GM18868 (cell line): ENCODE results near the gene MTA2.
A peak's percentile ranks its signal among the peaks of the same experiment; 100 is the strongest.

Experiments
- ATAC-seq: cut with Tn5 transposase; IDR thresholded peaks from one replicate; pipeline ENCODE4 v1.9.1; 2021; ENCODE audit warnings: mild to moderate bottlenecking, moderate library complexity; ENCODE audit not compliant: unreplicated experiment

MTA2 gene

DNA sequence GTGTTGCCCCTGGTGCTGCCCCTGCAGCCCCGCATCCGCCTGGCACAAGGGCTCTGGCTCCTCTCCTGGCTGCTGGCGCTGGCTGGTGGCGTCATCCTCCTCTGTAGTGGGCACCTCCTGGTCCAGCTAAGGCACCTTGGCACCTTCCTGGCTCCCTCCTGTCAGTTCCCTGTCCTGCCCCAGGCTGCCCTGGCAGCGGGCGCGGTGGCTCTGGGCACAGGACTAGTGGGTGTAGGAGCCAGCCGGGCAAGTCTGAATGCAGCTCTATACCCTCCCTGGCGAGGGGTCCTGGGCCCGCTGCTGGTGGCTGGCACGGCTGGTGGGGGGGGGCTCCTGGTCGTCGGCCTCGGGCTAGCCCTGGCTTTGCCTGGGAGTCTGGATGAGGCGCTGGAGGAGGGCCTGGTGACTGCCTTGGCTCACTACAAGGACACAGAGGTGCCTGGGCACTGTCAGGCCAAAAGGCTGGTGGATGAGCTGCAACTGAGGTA, 11.7 kb upstream of the MTA2 start:
- no peak for ATAC-seq

- peak; percentile 76 for ATAC-seq
Measured at GRCh38 chr11:62612366-62613290, 11.0 kb upstream of the MTA2 start, which contains the start of the genes EML3 and ROM1. Gene EML3 (minus strand): TSS chr11:62612775. CDS start chr11:62612457, 318 bp downstream. Gene ROM1 (plus strand): TSS chr11:62613257. CDS start chr11:62613282, 25 bp downstream.

GRCh38 chr11:62611705-62612365, 10.2 kb upstream of the MTA2 start:
- peak; percentile 29 for ATAC-seq

DNA sequence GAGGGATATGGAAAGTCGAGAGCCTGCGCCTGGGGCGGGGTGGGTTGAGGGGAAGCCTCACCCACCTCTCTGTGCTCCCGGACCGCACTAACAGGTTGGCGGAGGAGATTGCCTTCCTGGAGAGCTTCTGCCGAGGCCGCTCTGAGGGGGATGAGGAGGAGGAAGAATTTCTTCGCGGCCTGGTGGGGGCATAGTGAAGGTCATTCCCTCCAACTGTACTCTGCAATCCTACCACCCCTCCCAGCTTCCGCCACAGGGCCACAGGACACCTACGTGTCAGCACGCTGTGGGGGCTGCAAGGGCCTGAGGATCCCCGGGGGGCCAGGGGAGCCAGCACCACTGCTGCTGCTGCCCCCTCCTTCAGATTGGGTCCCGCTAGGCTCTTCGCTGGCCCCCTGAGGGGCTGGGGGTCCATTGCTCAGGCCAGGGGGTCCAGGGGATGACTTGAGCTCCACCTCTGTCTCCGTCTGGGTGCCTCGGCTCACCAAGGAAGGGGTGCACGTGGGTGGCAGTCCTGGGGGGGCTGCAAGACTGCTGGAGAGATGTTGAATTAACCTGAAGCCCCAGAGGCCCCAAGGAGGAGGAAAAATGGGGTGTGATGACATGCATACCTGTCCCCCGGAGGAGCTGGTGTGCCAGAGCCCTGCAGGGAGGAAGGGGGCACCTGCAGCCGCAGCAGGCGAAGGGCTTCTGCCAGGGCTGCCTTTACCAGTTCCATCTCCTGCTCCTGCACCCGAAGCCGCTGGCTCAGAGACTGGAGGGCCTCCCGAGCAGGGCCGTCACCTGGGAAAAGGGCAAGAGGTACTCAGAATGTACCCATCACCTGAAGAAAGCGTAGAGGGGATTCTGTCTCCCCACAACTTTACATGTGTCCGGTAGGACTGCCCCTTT, 9.4 kb upstream of the MTA2 start:
- ATAC-seq = no peak

DNA sequence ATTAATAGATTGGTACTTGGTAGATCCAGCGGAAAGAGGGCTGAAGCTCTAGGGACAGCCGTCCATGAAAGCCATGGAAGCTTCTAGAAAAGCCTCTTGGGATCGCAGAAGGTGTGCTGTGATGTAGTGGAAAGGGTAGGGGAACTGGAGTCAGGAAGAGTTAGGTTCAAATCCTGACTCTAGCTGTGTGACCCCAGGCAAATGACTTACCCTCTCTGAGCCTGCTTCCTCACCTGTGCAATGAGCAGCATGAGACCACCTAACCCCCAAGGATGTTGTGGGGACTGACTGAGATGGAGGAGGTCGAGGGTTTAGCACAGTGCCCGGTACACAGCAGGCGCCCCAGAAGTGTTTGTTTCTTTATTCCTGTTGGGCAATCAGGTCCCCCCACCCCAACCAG, 8.7 kb upstream of the MTA2 start:
- ATAC-seq = no peak

DNA sequence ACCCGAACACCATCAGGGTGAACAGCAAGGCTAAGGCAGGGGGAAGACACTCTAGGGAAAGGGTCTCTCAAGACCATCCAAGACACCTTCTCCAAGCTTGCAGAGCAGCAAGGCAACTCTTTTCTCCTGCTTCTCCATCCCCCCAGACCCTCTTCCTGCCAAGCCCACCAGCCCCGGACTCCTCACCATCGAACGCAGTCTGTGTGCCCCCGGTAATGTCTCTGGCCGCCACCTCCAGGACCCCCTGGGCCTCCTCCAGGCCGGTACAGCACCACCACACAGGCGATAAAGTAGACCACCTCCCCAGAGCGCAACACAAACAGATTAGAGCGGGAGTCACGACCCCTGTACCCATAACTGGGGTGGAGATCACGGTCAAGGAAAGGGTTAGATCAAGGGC, 7.1 kb upstream of the MTA2 start:
- ATAC-seq = no peak

DNA sequence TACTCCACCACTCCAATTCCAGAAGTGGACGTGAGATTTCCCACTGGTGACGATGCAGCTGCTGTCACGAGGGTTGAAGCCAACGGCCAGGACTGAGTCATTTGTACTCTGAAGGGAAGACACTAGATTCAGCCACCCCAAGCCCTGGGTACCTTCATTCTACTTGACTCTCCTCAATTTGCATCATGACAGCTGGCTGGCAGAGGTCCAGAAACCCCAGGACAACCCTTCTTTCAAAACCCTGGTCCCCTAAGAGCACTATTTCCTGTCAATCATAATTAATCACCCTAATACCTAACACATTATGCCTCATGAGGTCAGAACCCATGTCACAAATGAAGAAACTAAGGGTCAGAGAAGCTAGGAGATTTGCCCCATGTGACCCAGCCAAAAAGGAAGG, 6.0 kb upstream of the MTA2 start:
- no peak for ATAC-seq

DNA sequence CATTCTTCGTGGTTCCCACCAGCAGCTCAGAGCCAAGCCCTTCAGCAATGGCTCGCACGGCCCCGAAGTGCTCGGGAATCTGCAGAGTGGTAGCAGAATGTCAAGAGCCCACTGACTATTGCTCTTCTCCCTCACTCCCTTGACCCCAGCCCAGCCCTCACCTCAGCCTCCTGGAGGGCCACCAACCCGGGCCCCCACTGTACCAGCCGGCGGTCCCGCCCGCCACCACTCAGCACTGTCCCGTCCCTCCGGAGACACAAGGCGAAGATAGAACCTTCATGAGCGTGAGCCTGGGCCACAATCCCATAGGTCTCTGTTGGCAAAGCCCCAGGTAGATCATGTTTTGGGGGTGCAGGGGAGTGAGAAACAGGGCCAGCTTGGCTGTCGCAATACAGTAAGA, 4.2 kb upstream of the MTA2 start:
- no peak for ATAC-seq

GRCh38 chr11:62605467-62605866, 3.8 kb upstream of the MTA2 start:
- ATAC-seq = no peak

GRCh38 chr11:62604460-62605120, 2.9 kb upstream of the MTA2 start:
- ATAC-seq = no peak

DNA sequence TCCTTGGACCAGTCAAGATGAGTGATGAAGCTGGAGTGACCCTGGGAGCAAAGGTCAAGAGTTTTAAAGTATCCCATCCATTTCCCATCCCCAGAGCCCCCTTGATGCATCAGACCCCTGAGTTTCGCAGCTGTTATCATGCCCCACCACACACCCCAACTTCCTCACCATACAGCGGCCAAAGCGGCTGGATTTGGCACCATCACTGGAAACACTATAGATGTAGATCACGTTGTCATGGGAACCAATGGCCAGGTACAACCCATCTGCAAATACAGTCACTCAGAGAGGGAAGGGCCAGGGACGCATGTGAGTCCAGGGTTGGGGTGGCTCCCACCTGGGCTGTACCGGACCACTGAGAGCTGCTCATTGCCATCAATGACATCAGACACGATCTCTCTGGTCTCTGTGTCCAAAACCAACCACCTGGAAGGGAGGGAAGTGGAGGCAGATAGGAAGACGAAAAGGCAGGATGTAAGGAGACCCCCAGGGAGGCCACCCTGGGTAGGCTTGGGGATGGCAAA, 2.2 kb upstream of the MTA2 start:
- ATAC-seq = no peak

DNA sequence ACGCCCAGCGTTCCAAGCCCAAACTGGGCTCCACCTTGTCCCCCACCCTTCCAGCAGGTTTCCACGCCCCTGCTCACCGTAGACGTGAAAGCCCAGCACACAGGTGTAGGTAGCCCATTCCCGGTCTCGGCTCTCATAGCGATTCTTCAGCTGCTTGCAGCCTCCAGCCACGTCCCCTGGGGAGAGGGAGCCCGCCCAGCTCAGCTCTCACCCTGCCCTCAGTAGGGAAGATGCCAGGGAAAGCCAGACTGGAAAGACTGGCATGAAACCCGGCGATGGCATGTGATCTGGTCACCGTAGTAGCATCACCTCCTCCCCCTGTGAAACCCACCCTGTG, 1.4 kb upstream of the MTA2 start:
- ATAC-seq = no peak

GRCh38 chr11:62602141-62603071, 741 bp upstream of the MTA2 start:
- ATAC-seq = no peak

DNA sequence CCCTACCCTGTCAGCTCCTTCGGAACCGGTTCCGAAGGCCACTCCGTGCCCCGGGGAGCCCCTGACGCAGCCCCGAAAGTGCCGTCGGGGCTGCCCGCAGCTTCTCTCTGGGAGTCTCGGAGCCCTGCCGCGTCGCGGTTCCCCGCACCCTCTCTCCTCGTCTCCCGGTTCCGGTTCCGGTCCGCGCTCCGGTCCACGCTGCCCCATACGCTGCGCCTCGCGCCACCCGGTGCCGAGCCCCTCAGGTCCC, 618 bp downstream of the MTA2 start:
- no peak for ATAC-seq

DNA sequence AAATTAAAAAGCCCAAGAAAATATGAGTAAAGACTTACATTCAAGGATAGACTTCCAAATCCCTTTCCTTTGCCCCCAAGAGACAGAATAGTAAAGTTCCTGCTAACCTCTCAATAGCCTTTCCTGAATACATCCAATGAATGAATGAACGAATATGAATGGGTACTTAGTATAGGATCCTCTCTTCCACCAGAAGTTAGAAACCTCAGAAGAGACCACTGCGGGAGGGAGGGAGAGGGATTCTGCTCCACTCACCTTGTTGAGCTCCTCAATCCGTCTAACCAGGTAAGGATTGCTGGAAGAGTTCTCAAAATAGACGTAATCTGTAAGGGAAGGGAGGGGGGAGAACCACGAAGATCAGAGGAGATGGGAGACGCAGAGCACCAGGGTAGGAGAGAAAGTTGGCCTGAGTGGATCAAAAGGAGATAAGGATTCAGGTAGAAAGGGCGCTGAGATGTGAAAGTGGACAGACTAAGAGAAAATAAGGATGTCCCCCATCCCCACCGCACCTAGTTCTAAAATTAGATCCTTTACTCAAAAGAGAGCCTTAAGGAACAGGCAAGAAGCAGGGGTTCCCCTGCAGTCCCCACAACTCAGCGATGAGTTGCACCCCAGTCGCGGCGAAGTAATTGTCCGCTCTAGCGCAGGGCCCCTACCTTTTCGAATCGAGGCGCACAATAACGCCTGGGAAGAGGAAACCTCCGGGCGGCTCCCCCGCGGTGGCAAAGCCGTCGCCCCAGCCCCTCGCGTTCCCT, 1.1 kb downstream of the MTA2 start:
- ATAC-seq = no peak

DNA sequence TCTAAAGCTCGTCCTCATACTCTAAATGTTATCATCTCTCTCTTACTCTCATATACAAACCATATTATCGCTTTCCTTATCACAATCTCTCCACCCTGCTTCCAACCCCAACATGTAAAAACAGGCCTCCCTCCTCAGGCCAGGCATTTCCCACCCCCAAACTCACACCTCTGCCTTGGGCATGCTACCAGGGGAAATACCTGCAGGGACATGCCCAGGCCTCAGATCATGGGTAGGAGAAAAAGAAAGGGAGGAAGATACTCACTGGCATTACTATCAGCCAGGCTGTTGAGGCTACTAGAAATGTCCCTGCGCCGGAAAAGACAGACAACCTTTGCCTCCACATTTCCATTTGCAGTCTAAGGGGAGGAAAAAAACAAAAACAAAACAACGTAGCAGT, 1.8 kb downstream of the MTA2 start:
- ATAC-seq = no peak

- peak; percentile 66 for ATAC-seq
Measured at GRCh38 chr11:62599069-62599696, 2.5 kb downstream of the MTA2 start.

DNA sequence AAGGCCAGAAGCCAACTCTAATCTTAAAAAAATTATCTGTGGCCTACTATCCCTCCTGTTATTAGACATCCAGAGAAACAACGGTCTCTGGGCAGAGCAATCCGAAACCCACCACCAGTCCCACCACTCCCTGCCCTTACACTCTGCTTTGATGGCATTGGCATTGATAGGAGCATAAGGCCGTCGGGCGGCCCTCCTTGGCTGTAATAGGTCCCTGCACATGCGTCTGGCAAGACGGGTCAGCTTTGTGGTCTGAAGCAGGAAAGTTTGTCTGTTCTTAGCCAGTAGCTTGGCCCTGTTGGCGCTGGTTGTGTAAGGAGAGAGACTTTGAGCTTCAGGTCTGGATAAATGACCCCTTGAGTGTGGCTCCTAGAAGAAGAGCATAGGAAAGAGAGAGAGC, 6.5 kb downstream of the MTA2 start:
- ATAC-seq = no peak
